NOMO-1 (cell line): ENCODE measurements around the gene POU2F3.

ENCODE experiments used
- DNase-seq, 2 experiments: peaks; one replicate each; lab custom pipeline; 2025; ENCODE audit not compliant: unreplicated experiment in 2 of 2; lab: John Stamatoyannopoulos, UW

Gene POU2F3

DNA sequence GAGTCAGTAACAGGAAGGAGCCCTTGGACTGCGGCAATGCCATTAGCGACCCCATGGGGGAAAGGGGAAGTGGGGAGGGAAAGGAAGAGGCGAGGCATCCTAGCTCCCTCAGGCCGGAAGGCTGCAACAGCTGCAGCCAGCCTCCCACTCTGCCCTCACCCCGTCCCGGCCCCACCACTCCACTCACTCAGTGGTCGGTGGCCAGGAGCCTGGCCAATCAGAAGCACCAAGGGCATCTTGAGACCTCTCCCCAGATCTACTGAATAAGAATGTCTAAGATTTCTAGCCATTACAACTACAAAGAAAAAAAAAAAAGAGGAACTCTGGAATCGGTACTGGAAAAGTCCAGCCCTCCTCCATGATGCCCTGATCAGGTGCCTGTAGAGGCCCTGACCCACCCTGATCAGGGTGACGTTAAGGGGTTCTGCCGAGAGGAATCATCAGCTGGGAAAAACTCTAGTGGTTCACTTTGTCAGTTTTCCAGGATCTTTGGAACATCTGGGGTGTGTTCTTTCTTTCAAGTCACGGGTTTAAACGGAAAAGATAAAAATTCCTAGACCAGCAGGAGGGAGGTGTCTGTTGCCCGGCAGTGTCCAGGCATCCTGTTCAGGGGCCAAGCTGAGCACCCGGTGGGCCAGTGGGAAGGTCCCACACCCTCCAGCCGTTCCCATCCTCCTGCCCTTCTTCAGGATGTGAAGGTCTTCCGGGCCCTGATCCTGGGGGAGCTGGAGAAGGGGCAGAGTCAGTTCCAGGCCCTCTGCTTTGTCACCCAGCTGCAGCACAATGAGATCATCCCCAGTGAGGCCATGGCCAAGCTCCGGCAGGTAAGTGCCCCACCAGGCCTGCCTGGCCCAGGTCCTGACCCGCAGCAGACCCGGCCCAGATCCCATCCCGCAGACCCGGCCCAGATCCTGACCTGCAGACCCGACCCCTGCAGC is 14.7 kb upstream of the POU2F3 start:
- peak; percentile 70 to 78 for DNase-seq

- no peak for DNase-seq
These were observed 13.7 kb upstream of the POU2F3 start for GRCh38 chr11:120226242-120226641.

- DNase-seq: no peak
These were observed 13.2 kb upstream of the POU2F3 start for GRCh38 chr11:120226714-120227113.

DNA sequence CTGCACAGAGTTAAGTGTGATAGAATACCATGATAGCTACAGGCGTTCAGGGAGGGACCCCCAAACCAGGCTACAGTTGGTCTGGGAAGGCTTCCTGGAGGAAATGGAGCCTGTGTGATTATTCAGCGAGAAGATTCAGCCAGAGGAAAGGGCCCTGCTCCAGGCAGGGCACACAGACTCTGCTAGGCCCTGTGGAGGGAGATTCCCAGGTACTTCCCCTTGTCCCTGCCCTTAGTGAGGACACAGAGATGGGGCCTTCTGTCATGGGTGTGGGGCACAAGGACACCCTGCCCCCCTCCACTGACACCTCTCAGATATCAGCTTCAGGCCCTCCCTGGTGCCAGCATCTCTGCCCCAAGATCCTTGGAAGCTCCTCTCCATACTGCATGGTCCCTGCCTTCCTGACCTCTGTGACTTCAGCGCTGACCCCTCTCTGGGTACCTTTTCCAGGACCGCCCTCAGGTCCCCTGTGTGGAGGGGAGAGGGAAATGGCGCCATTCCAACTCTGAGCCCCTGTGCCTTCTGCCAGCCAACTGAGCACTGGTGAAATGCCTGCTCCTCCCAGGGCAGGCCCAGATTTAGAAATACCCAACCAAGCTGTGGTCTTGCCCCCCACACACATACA is 12.6 kb upstream of the POU2F3 start:
- DNase-seq: no peak

- no peak for DNase-seq
These were observed 11.1 kb upstream of the POU2F3 start for GRCh38 chr11:120228794-120229384.

DNA sequence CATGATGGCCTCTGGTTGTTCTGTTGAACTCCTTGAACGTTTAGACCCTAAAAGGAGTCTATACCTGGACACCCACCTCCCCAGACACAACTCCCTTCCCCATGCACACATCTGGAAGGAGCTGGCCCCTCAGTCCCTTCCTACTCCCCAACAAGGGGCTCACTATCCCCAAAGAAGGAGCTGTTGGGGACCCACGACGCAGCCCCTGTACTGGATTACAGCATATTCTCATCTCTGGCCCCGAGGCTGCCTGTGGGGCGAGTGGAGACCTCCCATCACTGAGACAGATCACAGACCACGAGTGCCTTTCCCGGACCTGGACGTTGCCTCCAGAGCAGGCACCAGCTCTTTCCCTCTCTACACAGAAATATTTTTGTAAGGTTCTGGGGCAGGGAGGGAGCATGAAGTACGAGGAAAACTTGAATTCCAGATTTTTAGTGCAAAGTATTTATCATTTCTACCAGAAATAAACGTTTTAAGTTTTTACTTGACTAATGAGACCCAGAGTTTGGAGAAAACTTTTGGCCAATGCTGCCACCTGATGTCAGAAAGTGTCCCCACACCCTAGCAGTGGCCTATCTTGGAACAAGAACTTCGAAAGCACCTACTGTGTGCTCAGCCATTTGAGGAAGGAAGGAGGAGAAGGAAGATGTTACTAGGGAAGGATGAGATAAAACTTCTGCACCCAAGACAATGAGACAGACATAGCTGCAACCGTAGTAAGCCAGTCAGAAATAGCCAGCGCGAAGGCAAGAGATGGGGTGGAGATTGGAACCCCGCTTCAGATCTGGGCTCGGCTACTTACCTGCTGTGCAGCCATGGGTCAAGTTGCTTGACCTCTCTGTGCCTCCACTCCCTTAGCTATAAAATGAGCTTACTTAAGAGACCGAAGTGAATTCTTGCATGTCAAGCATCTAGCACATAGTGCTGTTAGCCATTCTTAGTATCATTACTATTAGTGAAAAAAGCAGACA is 10.2 kb upstream of the POU2F3 start:
- no peak for DNase-seq

DNA sequence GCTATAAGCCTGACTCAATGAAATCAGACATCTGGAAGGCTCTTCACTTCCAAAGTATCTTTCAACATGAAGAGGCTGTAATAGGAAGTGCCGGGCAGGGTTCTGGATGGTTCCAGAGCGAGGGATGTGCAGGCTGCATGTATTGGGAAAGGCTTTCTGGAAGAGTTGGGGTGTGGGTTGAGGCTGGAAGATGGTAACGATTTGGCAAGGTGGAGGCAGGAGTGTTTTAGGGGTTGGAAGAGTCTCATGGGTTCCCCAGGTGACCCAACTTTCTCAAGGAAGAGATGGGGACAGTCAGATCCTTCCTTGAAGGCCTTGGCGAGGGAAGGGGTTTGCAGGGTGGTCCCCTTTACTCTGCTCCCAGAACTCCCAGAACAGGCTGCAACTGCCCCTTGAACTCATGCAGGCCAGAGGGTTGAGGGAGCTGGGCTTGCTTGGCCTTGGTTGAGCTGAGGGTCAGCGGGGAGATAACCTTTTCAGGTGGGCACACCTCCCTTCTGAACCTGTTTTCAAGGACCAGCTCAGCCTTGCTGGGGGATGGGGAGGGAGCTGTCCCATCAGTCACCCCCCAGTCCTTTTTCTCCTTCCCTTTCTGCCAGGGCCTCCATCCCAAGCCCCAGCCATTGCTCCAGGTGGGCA is 9.4 kb upstream of the POU2F3 start:
- DNase-seq: no peak

- no peak for DNase-seq
These were observed 8.0 kb upstream of the POU2F3 start for GRCh38 chr11:120231963-120232362.

DNA sequence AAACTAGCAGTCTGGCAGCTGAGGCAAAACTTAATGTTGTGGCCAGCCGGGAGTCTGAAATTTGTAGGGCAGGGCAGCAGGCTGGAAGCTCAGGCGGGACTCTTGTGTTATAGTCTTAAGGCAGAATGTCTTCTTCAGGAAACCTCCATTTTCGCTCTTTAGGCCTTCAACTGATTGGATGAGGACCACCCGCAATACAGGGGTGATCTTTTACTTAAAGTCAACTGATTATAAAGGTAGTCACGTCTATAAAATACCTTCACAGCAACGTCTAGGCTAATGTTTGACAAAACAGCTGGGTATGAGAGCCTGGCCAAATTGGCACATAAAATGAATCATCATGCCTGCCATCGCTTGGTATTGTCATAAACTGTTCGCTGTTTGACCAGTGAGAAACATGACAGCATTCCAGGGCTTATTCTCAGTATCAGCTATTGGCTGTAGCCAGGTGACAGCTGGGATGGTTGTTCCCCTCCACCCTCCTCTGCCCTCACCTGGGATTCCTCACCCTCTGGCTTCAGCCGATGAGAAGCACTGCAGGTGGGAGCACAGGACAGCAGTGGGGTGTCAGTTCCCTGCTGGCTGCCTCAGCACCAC is 6.6 kb upstream of the POU2F3 start:
- no peak for DNase-seq

- peak; percentile 14 to 33 for DNase-seq
These were observed 4.8 kb upstream of the POU2F3 start for GRCh38 chr11:120235024-120235628.

DNA sequence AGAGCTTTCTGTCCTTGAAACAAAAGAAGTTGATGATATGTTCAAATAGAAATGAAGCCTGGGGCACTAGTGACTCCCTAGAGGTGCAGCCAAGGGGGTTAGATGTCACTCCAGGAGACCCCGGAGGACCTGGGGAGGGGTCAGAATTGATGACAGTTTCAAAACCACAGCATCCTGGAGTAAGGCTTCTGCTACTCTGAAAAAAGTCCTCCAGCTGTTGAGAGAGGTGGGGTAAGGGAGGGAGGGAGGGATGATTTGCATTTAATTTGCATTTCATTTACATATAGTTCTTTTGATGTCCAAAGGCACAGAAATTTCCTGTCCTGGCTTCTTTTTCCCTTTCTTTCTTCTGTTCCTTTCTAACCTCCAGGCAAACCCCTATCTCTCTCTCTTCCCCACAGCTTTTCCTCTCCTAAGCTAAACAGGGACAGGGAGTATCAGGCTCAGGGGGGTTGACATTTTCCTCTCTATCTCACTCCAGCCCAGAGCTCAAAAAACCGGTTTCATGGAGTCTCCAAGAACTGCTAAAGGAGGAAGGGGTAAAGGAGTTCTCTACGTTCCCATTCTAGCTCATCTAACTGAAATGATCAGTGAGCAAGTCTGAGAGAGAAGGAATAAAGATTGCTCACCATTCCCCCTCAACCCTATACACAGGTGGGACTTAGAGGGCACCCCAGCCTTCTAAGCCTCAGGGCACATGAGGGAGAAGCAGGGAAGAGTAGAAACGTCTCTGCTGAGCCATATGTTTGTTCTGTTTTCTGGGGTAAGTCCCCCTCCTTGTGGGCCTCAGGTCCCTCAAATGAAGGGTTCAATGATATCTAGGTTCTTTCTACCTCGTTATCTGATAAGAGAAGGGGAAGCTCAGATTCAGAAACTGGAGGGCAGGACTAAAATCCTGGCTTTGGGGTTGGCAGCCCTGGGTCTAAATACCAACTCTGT is 3.5 kb upstream of the POU2F3 start:
- no peak for DNase-seq

DNA sequence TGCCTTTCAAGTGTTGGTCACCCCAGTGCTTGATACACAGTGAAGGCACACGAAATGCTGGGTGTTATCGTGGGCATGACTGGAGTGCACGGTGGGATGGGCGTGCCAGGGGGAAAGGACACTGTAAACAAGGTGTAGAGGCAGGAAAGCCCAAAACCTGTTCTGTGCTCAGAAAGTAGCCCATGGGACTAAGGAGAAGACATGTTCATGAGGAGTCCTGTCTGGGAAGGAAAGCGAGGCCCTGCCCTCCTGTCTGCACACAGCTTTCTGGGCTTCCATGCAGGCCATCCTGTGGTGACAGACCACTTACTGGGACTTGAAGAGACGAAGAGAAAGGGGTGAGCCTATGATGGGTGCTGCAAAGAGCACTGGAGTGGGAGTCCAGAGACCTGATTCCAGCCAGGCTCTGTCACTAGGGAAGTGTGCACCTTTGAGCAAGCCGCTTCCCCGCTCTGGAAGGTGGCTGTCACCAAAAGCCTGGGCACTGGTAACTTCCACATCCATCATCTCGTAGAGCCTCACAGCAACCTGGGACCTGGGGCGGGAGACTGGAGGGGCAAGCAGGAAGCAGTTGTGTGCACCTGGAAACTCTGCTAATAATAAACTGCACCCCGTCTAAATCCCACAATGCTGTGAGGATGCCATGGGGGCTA is 846 bp upstream of the POU2F3 start:
- DNase-seq: no peak

GRCh38 chr11:120240866-120241265 is 926 bp downstream of the POU2F3 start:
- no peak for DNase-seq

- DNase-seq: no peak
These were observed 1.3 kb downstream of the POU2F3 start for GRCh38 chr11:120241277-120241676.

DNA sequence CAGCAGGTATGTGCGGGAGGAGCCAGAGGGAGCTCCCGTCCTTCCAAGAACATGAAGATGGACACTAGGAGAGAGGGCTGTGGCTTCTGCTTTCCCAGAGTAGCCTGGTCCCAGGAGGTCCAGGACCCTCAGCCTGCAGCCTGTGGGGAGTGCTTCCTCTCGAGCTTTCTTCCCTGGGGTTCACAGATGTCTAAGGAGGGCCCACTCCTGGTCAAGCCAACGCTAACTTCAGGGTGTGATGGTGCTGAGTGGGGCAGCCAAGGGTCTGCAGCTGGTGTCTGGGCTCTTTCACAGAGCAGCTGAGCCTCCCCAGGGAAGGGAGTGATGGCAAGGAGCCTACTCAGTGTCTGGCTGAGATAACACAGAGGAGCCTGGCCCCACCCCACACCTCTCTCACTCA is 3.3 kb downstream of the POU2F3 start:
- DNase-seq: no peak

DNA sequence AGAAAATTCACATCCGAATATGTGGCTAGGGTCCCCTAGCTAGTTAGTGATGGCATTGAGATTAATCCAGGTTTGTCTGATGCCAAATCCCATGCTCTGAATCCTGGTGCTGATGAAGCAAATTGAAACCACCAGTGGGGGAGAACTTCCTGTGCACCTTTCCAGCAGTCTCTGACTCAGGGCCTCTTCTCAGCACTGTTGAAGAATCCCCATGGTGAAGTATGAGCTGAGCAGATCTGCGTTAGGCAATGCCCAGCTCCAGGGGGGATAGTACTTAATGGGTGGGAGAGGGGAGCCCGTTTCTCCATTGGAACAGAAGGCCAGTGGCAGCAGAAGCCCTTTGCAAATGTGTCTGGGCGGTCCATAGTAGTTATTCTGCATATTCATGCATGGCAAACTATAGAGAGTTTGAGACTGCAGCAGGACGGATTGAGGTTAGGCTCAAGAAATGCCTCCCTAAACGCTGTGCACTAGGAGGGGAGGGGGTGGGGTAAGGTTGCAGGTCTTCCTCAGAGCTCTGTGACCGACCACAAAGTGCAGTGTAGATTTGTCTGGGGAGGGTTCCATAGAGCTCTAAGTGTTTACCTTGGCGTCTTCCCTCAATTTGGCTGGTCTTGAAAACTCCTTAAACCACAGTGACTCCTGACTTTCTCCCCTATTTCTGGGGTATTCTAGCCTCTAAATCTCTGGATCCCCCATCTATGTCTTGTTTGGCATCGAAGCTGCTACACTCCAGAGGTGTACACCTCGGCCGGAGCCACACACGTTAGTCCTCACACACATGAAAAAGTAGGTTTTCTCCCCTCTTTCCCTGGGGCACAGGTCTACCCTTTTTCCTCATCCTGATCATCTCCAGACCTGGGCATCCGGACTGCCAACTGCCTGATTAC is 4.8 kb downstream of the POU2F3 start:
- DNase-seq: no peak

DNA sequence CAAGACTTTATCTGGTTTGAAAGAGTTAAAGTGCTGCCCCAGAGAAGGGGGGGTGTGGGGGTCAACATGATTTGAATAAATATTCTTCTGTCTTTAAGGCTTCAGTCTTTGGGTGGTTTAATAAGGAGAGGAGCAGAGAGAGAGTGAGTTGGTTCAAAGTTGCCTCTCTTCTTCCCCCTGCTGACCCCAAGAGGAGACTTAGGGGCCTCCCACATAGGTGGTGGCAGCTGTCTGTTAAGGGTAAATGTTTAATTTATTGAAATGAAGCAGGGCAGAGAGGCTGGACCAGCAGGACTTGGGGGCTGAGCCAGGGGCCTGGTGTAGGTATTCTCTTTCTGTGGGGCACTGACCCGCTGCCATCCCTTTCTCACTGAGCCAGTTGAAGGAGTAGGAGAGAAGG is 5.5 kb downstream of the POU2F3 start:
- DNase-seq: no peak
